ENCODE results near the gene DGCR2.

The DGCR2 gene

DNA sequence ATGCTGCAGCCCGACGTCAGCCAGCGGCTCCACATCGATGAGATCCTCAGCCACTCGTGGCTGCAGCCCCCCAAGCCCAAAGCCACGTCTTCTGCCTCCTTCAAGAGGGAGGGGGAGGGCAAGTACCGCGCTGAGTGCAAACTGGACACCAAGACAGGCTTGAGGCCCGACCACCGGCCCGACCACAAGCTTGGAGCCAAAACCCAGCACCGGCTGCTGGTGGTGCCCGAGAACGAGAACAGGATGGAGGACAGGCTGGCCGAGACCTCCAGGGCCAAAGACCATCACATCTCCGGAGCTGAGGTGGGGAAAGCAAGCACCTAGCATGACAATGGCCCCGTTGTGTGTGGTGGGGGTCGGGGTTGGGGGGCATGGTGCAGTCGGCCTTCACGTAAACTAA is 9.9 kb upstream of the DGCR2 start:
- Histone ChIP-seq H4K20me1 (ENCODE audit: insufficient read depth, low read length) (peaks cover 23% of the 10 kb centered on the region; the same call in 1 of the 2 replicates), H3K27ac (ENCODE audit: low read length) (no peak overlapping the region), H3K27me3 (ENCODE audit: insufficient read depth, low read length, poor library complexity) (no peaks in the 10 kb centered on the region), H3K9ac (ENCODE audit: low read depth, low read length) (no peak overlapping the region), H3K9me3 (ENCODE audit: insufficient read depth, low read length, severe bottlenecking) (no peaks in the 10 kb centered on the region), H3K36me3 (ENCODE audit: insufficient read depth, low read length) (peaks cover 63% of the 10 kb centered on the region), H3K79me2 (ENCODE audit: insufficient read depth, low read length) (no peaks in the 10 kb centered on the region), H2AFZ (ENCODE audit: low read depth, low read length) (no peak overlapping the region), H3K4me3 (ENCODE audit: low read depth in 1 of 2, low read length in 2 of 2) (no peak overlapping the region), H3K4me1 (ENCODE audit: insufficient read depth, low read length) (no peaks in the 10 kb centered on the region), H3K4me2 (ENCODE audit: insufficient read depth, low read length) (no peak overlapping the region)
- no peak for TF ChIP-seq EZH2 (IDR thresholded peaks at IDR 0.05; ENCODE audit: borderline replicate concordance, low read depth, low read length, severe bottlenecking)
- TF ChIP-seq, protein P1, sequence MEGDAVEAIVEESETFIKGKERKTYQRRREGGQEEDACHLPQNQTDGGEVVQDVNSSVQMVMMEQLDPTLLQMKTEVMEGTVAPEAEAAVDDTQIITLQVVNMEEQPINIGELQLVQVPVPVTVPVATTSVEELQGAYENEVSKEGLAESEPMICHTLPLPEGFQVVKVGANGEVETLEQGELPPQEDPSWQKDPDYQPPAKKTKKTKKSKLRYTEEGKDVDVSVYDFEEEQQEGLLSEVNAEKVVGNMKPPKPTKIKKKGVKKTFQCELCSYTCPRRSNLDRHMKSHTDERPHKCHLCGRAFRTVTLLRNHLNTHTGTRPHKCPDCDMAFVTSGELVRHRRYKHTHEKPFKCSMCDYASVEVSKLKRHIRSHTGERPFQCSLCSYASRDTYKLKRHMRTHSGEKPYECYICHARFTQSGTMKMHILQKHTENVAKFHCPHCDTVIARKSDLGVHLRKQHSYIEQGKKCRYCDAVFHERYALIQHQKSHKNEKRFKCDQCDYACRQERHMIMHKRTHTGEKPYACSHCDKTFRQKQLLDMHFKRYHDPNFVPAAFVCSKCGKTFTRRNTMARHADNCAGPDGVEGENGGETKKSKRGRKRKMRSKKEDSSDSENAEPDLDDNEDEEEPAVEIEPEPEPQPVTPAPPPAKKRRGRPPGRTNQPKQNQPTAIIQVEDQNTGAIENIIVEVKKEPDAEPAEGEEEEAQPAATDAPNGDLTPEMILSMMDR (IDR thresholded peaks at IDR 0.05; ENCODE audit: borderline replicate concordance, extremely low read depth, low read length, poor library complexity, severe bottlenecking) = no peak
- DNase-seq (no peak), ATAC-seq (ENCODE audit: insufficient read depth, low read depth) (no peak)

DNA sequence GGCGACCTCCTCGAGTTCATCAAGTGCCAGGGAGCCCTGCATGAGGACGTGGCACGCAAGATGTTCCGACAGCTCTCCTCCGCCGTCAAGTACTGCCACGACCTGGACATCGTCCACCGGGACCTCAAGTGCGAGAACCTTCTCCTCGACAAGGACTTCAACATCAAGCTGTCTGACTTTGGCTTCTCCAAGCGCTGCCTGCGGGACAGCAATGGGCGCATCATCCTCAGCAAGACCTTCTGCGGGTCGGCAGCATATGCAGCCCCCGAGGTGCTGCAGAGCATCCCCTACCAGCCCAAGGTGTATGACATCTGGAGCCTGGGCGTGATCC is 9.4 kb upstream of the DGCR2 start:
- Histone ChIP-seq H3K36me3 (ENCODE audit: insufficient read depth, low read length) (peaks cover 58% of the 10 kb centered on the region), H2AFZ (ENCODE audit: low read depth, low read length) (no peak overlapping the region), H3K9ac (ENCODE audit: low read depth, low read length) (no peak overlapping the region), H3K4me3 (ENCODE audit: low read depth in 1 of 2, low read length in 2 of 2) (no peak overlapping the region), H3K4me2 (ENCODE audit: insufficient read depth, low read length) (no peak overlapping the region), H4K20me1 (ENCODE audit: insufficient read depth, low read length) (peaks cover 22% of the 10 kb centered on the region; the same call in 1 of the 2 replicates), H3K4me1 (ENCODE audit: insufficient read depth, low read length) (no peaks in the 10 kb centered on the region), H3K27me3 (ENCODE audit: insufficient read depth, low read length, poor library complexity) (no peaks in the 10 kb centered on the region), H3K79me2 (ENCODE audit: insufficient read depth, low read length) (no peaks in the 10 kb centered on the region), H3K9me3 (ENCODE audit: insufficient read depth, low read length, severe bottlenecking) (no peaks in the 10 kb centered on the region), H3K27ac (ENCODE audit: low read length) (no peak overlapping the region)
- no peak for DNase-seq
- no peak for ATAC-seq (ENCODE audit: insufficient read depth, low read depth)
- TF ChIP-seq EZH2 (IDR thresholded peaks at IDR 0.05; ENCODE audit: borderline replicate concordance, low read depth, low read length, severe bottlenecking) = no peak
- TF ChIP-seq, protein P1 (IDR thresholded peaks at IDR 0.05; ENCODE audit: borderline replicate concordance, extremely low read depth, low read length, poor library complexity, severe bottlenecking) = no peak

DNA sequence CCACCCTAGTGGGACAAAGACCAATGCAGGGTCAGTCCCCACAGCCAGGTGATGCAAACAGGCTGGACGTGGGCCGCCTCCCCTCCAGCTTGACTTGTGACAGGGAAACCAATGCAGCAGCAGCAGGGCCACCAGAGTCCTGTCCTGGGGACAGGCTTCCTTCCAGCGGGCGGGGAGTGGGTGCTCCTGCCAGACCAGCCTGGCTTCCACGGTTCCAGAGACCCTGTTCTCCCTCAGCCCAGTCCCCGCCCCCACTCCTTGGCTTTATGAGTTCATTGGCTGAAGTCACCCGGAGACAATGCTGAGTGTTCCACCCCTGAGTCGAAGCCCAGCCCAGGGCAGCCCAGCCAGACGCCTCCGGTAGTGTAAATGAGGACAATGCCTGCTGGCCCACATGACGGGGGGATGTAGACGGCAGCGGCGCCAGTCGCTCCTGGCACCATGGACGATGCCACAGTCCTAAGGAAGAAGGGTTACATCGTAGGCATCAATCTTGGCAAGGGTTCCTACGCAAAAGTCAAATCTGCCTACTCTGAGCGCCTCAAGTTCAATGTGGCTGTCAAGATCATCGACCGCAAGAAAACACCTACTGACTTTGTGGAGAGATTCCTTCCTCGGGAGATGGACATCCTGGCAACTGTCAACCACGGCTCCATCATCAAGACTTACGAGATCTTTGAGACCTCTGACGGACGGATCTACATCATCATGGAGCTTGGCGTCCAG is 8.9 kb upstream of the DGCR2 start, which contains the start of gene TSSK2:
Gene TSSK2, plus strand, starts transcription at position 350 of the 726 bp plus-strand sequence. Its CDS starts 92 bp downstream, at position 442.
- Histone ChIP-seq H3K9ac (ENCODE audit: low read depth, low read length) (no peak within 1 kb of the TSS), H3K79me2 (ENCODE audit: insufficient read depth, low read length) (no peaks in the 10 kb centered on the region), H3K36me3 (ENCODE audit: insufficient read depth, low read length) (peaks cover 53% of the 10 kb centered on the region), H3K4me1 (ENCODE audit: insufficient read depth, low read length) (no peaks in the 10 kb centered on the region), H2AFZ (ENCODE audit: low read depth, low read length) (no peak within 1 kb of the TSS), H3K9me3 (ENCODE audit: insufficient read depth, low read length, severe bottlenecking) (no peaks in the 10 kb centered on the region), H3K4me3 (ENCODE audit: low read depth in 1 of 2, low read length in 2 of 2) (no peak within 1 kb of the TSS), H3K27ac (ENCODE audit: low read length) (no peak within 1 kb of the TSS), H3K4me2 (ENCODE audit: insufficient read depth, low read length) (no peak within 1 kb of the TSS), H4K20me1 (ENCODE audit: insufficient read depth, low read length) (peaks cover 22% of the 10 kb centered on the region; the same call in 1 of the 2 replicates), H3K27me3 (ENCODE audit: insufficient read depth, low read length, poor library complexity) (no peaks in the 10 kb centered on the region)
- no peak for TF ChIP-seq EZH2 (IDR thresholded peaks at IDR 0.05; ENCODE audit: borderline replicate concordance, low read depth, low read length, severe bottlenecking)
- TF ChIP-seq, protein P1 (IDR thresholded peaks at IDR 0.05; ENCODE audit: borderline replicate concordance, extremely low read depth, low read length, poor library complexity, severe bottlenecking) = no peak
- DNase-seq = no peak
- ATAC-seq (ENCODE audit: insufficient read depth, low read depth) = no peak

All from DND-41 (cell line).